HG02759 (cell line): ENCODE results near the gene ADAMTSL2.

Experiments
- ATAC-seq: cut with Tn5 transposase; IDR thresholded peaks from one replicate; pipeline ENCODE4 v1.9.1; 2021; ENCODE audit warnings: mild to moderate bottlenecking, moderate library complexity; ENCODE audit not compliant: unreplicated experiment

ADAMTSL2 gene

GRCh38 chr9:133618726-133619125, 84.2 kb downstream of the ADAMTSL2 start:
- ATAC-seq = no peak

- no peak for ATAC-seq
Observed at GRCh38 chr9:133619791-133620190, 85.3 kb downstream of the ADAMTSL2 start.

- ATAC-seq = no peak
Observed at GRCh38 chr9:133621725-133622267, 87.3 kb downstream of the ADAMTSL2 start.

GRCh38 chr9:133622555-133622954, 88.1 kb downstream of the ADAMTSL2 start:
- ATAC-seq = no peak
